H1 (cell line): ENCODE data around the gene NCAPD2. TPM values are rescaled to one million over a fixed set of nuclear protein-coding genes. Genes with fewer than 3 reads are reported as not detected.

Experiments used
- CTCF ChIA-PET: fragments of 300-600 bp; sonication (Branson Sonifier 250); formaldehyde crosslinking; loops from one replicate; lab custom pipeline; 2021; ENCODE audit not compliant: partially characterized antibody; lab: Charles Lee
- POLR2A ChIA-PET: fragments of 300-600 bp; sonication (Branson Sonifier 250); formaldehyde crosslinking; loops from one replicate; lab custom pipeline; 2021; ENCODE audit warnings: inconsistent platforms; ENCODE audit not compliant: partially characterized antibody; lab: Charles Lee
- DNase-seq, 2 experiments: peaks; one replicate each; pipeline versions ENCODE4 v3.0.0 to v3.0.0-alpha.2; 2010 to 2022; ENCODE audit warnings: low spot score in 2 of 2, low read depth in 1 of 2, mixed read lengths in 1 of 2
- FAIRE-seq: peaks from 2 replicates; lab custom pipeline; 2011; peaks lifted over from hg19 to GRCh38; lab: Jason Lieb, UNC
- H2AFZ ChIP-seq: 2 replicates; pipeline ENCODE4 v1.8.1; 2012; ENCODE audit warnings: low read length, inconsistent platforms
- H2AK5ac ChIP-seq: 2 replicates; pipeline ENCODE4 v1.6.1; 2013; ENCODE audit warnings: low read depth, low read length
- H2BK120ac ChIP-seq: replicated peaks from 2 replicates; pipeline ENCODE3; 2013; ENCODE audit warnings: low read depth, low read length, inconsistent platforms
- H2BK12ac ChIP-seq: 2 replicates; pipeline ENCODE4 v1.6.1; 2013; ENCODE audit warnings: low read depth, low read length
- H2BK15ac ChIP-seq: 2 replicates; pipeline ENCODE4 v1.6.1; 2013; ENCODE audit warnings: low read length
- H2BK20ac ChIP-seq: 2 replicates; pipeline ENCODE4 v1.6.1; 2013; ENCODE audit warnings: low read length
- H2BK5ac ChIP-seq: 2 replicates; pipeline ENCODE4 v1.6.1; 2013; ENCODE audit warnings: low read depth, low read length
- H3K14ac ChIP-seq: 2 replicates; pipeline ENCODE4 v1.6.1; 2013; ENCODE audit warnings: inconsistent platforms; ENCODE audit not compliant: insufficient read length
- H3K18ac ChIP-seq: 2 replicates; pipeline ENCODE4 v1.6.1; 2013; ENCODE audit warnings: low read length; ENCODE audit errors: extremely low read depth
- H3K23ac ChIP-seq: 2 replicates; pipeline ENCODE4 v1.6.1; 2013; ENCODE audit warnings: inconsistent platforms; ENCODE audit not compliant: insufficient read length
- H3K23me2 ChIP-seq: 2 replicates; pipeline ENCODE4 v1.6.1; 2013; ENCODE audit warnings: low read depth, low read length
- H3K27ac ChIP-seq: 2 replicates; pipeline ENCODE4 v1.6.1; 2011; ENCODE audit warnings: low read depth, low read length, inconsistent platforms
- H3K27me3 ChIP-seq, 4 experiments: replicated peaks in 1 of 4; 1 replicate in 1 of 4; 2 replicates in 3 of 4; pipeline versions ENCODE4 v1.6.1 to v1.8.1; 2011 to 2013; ENCODE audit warnings: low read length in 3 of 4, mild to moderate bottlenecking in 3 of 4, inconsistent platforms in 2 of 4, mixed read lengths in 2 of 4, moderate library complexity in 1 of 4; ENCODE audit not compliant: control insufficient read depth in 3 of 4, insufficient read depth in 3 of 4; ENCODE audit errors: extremely low read depth in 1 of 4
- H3K36me3 ChIP-seq, 4 experiments: 2 replicates each; pipeline versions ENCODE4 v1.6.1 to v1.8.1; 2011 to 2013; ENCODE audit warnings: mild to moderate bottlenecking in 4 of 4, low read length in 3 of 4, moderate library complexity in 2 of 4, control low read depth in 1 of 4, inconsistent platforms in 1 of 4; ENCODE audit not compliant: insufficient read depth in 4 of 4, control insufficient read depth in 2 of 4
- H3K4ac ChIP-seq: replicated peaks from 2 replicates; pipeline ENCODE3; 2013; ENCODE audit warnings: low read length, low read depth, mixed read lengths, inconsistent platforms; ENCODE audit not compliant: insufficient read length
- H3K4me1 ChIP-seq, 4 experiments: replicated peaks in 1 of 4; 1 replicate in 1 of 4; 2 replicates in 3 of 4; pipeline versions ENCODE4 v1.6.1 to v1.8.1; 2011 to 2013; ENCODE audit warnings: low read length in 3 of 4, inconsistent platforms in 2 of 4, mixed read lengths in 1 of 4; ENCODE audit not compliant: insufficient read depth in 4 of 4, control insufficient read depth in 3 of 4
- H3K4me2 ChIP-seq, 2 experiments: 2 replicates each; pipeline versions ENCODE4 v1.6.1 to v1.8.1; 2011 to 2013; ENCODE audit warnings: low read depth in 2 of 2, low read length in 2 of 2, control low read depth in 1 of 2, inconsistent platforms in 1 of 2, mild to moderate bottlenecking in 1 of 2; ENCODE audit not compliant: insufficient read depth in 1 of 2
- H3K4me3 ChIP-seq, 4 experiments: fragments of 200-600, 300-600 bp in 1 of 4; sonication (generic), shearing (Covaris generic), sonication (Bioruptor Twin) in 1 of 4; 2 replicates each; pipeline versions ENCODE4 v1.5.1 to v1.8.1; 2011 to 2016; ENCODE audit warnings: low read length in 4 of 4, low read depth in 3 of 4, control low read depth in 2 of 4, inconsistent platforms in 2 of 4, mild to moderate bottlenecking in 2 of 4, mixed read lengths in 1 of 4, moderate library complexity in 1 of 4; ENCODE audit not compliant: insufficient read depth in 2 of 4; ENCODE audit errors: extremely low read depth in 1 of 4
- H3K56ac ChIP-seq: replicated peaks from 2 replicates; pipeline ENCODE3; 2013; ENCODE audit warnings: low read depth, mild to moderate bottlenecking, mixed read lengths, low read length, inconsistent platforms; ENCODE audit not compliant: insufficient read length
- H3K79me1 ChIP-seq: 2 replicates; pipeline ENCODE4 v1.6.1; 2013; ENCODE audit warnings: low read depth, low read length, control low read depth
- H3K79me2 ChIP-seq, 2 experiments: 2 replicates each; pipeline versions ENCODE4 v1.6.1 to v1.8.1; 2012 to 2013; ENCODE audit warnings: low read length in 2 of 2, mild to moderate bottlenecking in 2 of 2, inconsistent platforms in 1 of 2; ENCODE audit not compliant: insufficient read depth in 2 of 2, control insufficient read depth in 1 of 2
- H3K9ac ChIP-seq, 4 experiments: replicated peaks in 1 of 4; 1 replicate in 1 of 4; 2 replicates in 3 of 4; pipeline versions ENCODE4 v1.6.1 to v1.8.1; 2011 to 2013; ENCODE audit warnings: low read depth in 3 of 4, low read length in 3 of 4, control low read depth in 2 of 4, mild to moderate bottlenecking in 2 of 4, moderate library complexity in 2 of 4, inconsistent platforms in 1 of 4; ENCODE audit errors: extremely low read depth in 1 of 4
- H3K9me3 ChIP-seq, 2 experiments: 2 replicates each; pipeline versions ENCODE4 v1.6.1 to v1.8.1; 2012 to 2013; ENCODE audit warnings: mild to moderate bottlenecking in 2 of 2, moderate library complexity in 2 of 2, control low read depth in 1 of 2, inconsistent platforms in 1 of 2, low read depth in 1 of 2, low read length in 1 of 2, mixed read lengths in 1 of 2; ENCODE audit not compliant: insufficient read depth in 2 of 2
- H4K20me1 ChIP-seq, 2 experiments: replicated peaks in 1 of 2; 2 replicates each; pipeline versions ENCODE3 to v1.8.1; 2011 to 2013; ENCODE audit warnings: inconsistent platforms in 2 of 2, low read length in 2 of 2, mild to moderate bottlenecking in 1 of 2; ENCODE audit not compliant: insufficient read depth in 2 of 2, control insufficient read depth in 1 of 2
- H4K5ac ChIP-seq: 2 replicates; pipeline ENCODE4 v1.6.1; 2013; ENCODE audit warnings: low read length, low read depth, mixed read lengths, inconsistent platforms; ENCODE audit not compliant: insufficient read length
- H4K8ac ChIP-seq: 2 replicates; pipeline ENCODE4 v1.8.0; 2013; ENCODE audit warnings: mild to moderate bottlenecking, moderate library complexity, low read length, inconsistent platforms; ENCODE audit not compliant: insufficient read depth; ENCODE audit errors: extremely low read depth
- H4K91ac ChIP-seq: replicated peaks from 2 replicates; pipeline ENCODE3; 2013; ENCODE audit warnings: low read length, mixed read lengths, inconsistent platforms; ENCODE audit not compliant: insufficient read length
- CTBP2 ChIP-seq: IDR thresholded peaks from 2 replicates; pipeline ENCODE4 v1.7.0; 2011; ENCODE audit warnings: borderline replicate concordance, mild to moderate bottlenecking, moderate library complexity, mixed read lengths, low read length; ENCODE audit not compliant: insufficient read depth, insufficient read length
- HDAC2 ChIP-seq, 2 experiments: fragments of 300-600 bp in 1 of 2; sonication (generic) in 1 of 2; IDR thresholded peaks; 2 replicates each; pipeline ENCODE4 v1.6.1; 2011 to 2012; ENCODE audit warnings: low read depth in 2 of 2, low read length in 2 of 2, mild to moderate bottlenecking in 2 of 2, moderate library complexity in 2 of 2, borderline replicate concordance in 1 of 2, inconsistent platforms in 1 of 2
- KDM1A ChIP-seq: fragments of 200-600, 300-600 bp; sonication (generic); IDR thresholded peaks from 2 replicates; pipeline ENCODE4 v1.7.1; 2016; ENCODE audit warnings: mild to moderate bottlenecking, low read length, borderline replicate concordance
- RFX5 ChIP-seq: IDR thresholded peaks from 2 replicates; pipeline ENCODE4 v1.6.1; 2011; ENCODE audit warnings: low read depth, low read length, improper control_type of control experiment, borderline replicate concordance
- RNF2 ChIP-seq: fragments of 200-900, 300-1000 bp; sonication (generic); IDR thresholded peaks from 2 replicates; pipeline ENCODE4 v1.7.1; 2016; ENCODE audit warnings: borderline replicate concordance, low read depth, mild to moderate bottlenecking, antibody characterized with exemption, low read length; ENCODE audit not compliant: poor library complexity, severe bottlenecking; ENCODE audit errors: missing control alignments
- SIX5 ChIP-seq: IDR thresholded peaks from 2 replicates; pipeline ENCODE4 v1.6.1; 2011; ENCODE audit warnings: mild to moderate bottlenecking, low read depth, low read length
- SP4 ChIP-seq: IDR thresholded peaks from 2 replicates; pipeline ENCODE4 v1.6.1; 2012; ENCODE audit warnings: low read length, inconsistent platforms
- TAF7 ChIP-seq: optimal IDR thresholded peaks from 2 replicates; pipeline ENCODE3; 2011; ENCODE audit warnings: low read depth, mild to moderate bottlenecking, inconsistent platforms, low read length, moderate library complexity, borderline replicate concordance
- USF2 ChIP-seq: IDR thresholded peaks from 2 replicates; pipeline ENCODE4 v1.6.1; 2011; ENCODE audit warnings: low read length, improper control_type of control experiment
- YY1 ChIP-seq: IDR thresholded peaks from 2 replicates; pipeline ENCODE4 v1.6.1; 2011; ENCODE audit warnings: low read depth, mild to moderate bottlenecking, low read length
- WGBS, 2 experiments: shearing (Covaris generic) in 1 of 2; methylation state at CpG; one replicate each; pipeline versions ENCODE4 v1.1.6 to v1.1.7; 2013 to 2015; ENCODE audit warnings: low lambda C conversion rate in 2 of 2, mixed read lengths in 2 of 2, inconsistent platforms in 1 of 2, low coverage in 1 of 2, missing lambda C conversion rate in 1 of 2; ENCODE audit not compliant: insufficient replicate concordance in 2 of 2, insufficient coverage in 1 of 2, insufficient read length in 1 of 2; ENCODE audit errors: extremely low coverage in 1 of 2, missing lambda C conversion rate in 1 of 2; 5-methylcytosine and 5-hydroxymethylcytosine counted together
- polyA plus RNA-seq, 7 experiments: library from polyadenylated mRNA; depleted of rRNA in 3 of 7; stranded (reverse) in 5 of 7; unstranded in 2 of 7; fragments of >200 nt in 5 of 7; fragments of 200-250 nt in 2 of 7; gene quantifications; 1 replicate in 5 of 7; 2 replicates in 1 of 7; 4 replicates in 1 of 7; pipeline versions ENCODE4 v1.2.1 to v1.2.3, GENCODE V29; 2011 to 2013; ENCODE audit warnings: missing spikeins in 2 of 7, mixed read lengths in 2 of 7
- total RNA-seq: library from RNA; stranded (reverse); fragmentation: NEBNext Ultra II Directional; extraction: Animal tissue kit (Norgen Biotek cat#: 25700); gene quantifications from 2 replicates; pipeline ENCODE4 v1.2.1, GENCODE V29; 2021

The NCAPD2 gene
- total and polyA plus RNA-seq, 2 of the 8 experiments (the other 6 are each of a cell fraction or from before 2014, with no cell fraction given), result 55.8 to 132 TPM

GRCh38 chr12:6457220-6457945 lies 36.5 kb upstream of the NCAPD2 start:
- H3K79me1 ChIP-seq, result no peaks in the 10 kb centered on the region
- H3K14ac ChIP-seq, result no peak overlapping the region
- no peak overlapping the region for H3K4me3 ChIP-seq
- FAIRE-seq (no peak), DNase-seq (no peak)
- CTCF ChIA-PET, result interaction anchor here (0.7 to 10.5 kb wide), 15 partner anchors 8 to 398 kb away, joined by 3 to 202 read pairs (median 5); partner anchors contain the start of gene VAMP1
- H2BK12ac ChIP-seq, result no peak overlapping the region
- H4K91ac ChIP-seq, result no peak overlapping the region
- WGBS, 2 experiments, result 90% methylated on average over 12 of the region's 12 CpGs; no CpG with 5 or more reads in 1 of the 2 experiments
- no peak overlapping the region for H3K27ac ChIP-seq
- H3K56ac ChIP-seq, result no peak overlapping the region
- H3K4ac ChIP-seq, result no peak overlapping the region
- no peak overlapping the region for H3K4me2 ChIP-seq
- H2BK20ac ChIP-seq, result no peak overlapping the region
- no peaks in the 10 kb centered on the region for H3K27me3 ChIP-seq
- H2BK15ac ChIP-seq, result no peak overlapping the region
- no peaks in the 10 kb centered on the region for H3K23me2 ChIP-seq
- H3K79me2 ChIP-seq, result no peaks in the 10 kb centered on the region
- no peaks in the 10 kb centered on the region for H4K20me1 ChIP-seq
- no peak overlapping the region for H2BK120ac ChIP-seq
- peaks cover 0 to 12% (median 10%) of the 10 kb centered on the region in 4 experiments; a peak in 6 of 8 replicates for H3K36me3 ChIP-seq
- H3K18ac ChIP-seq, result no peak overlapping the region
- H4K5ac ChIP-seq, result no peak overlapping the region
- H2AK5ac ChIP-seq, result no peak overlapping the region
- H3K9ac ChIP-seq, result no peak overlapping the region
- H3K23ac ChIP-seq, result no peak overlapping the region
- no peak overlapping the region for H2AFZ ChIP-seq
- POLR2A ChIA-PET, result interaction anchor here (0.6 to 8.8 kb wide), 11 partner anchors 9 to 313 kb away, joined by 3 to 78 read pairs (median 4); partner anchors contain the start of genes SCNN1A and VAMP1
- peaks cover 4 to 9% (median 7%) of the 10 kb centered on the region in 4 experiments for H3K4me1 ChIP-seq
- no peaks in the 10 kb centered on the region for H3K9me3 ChIP-seq
- H2BK5ac ChIP-seq, result no peak overlapping the region
- no peak overlapping the region for H4K8ac ChIP-seq
- TF ChIP-seq RNF2, result no peak
- TF ChIP-seq CTBP2, result no peak
- no peak for TF ChIP-seq KDM1A
- TF ChIP-seq RFX5, result no peak
- no peak for TF ChIP-seq TAF7
- TF ChIP-seq USF2, result no peak
- no peak for TF ChIP-seq SIX5
- TF ChIP-seq YY1, result no peak
- TF ChIP-seq HDAC2 (IDR thresholded peaks at IDR 0.05; ENCODE audit: borderline replicate concordance in 1 of 2, low read depth in 2 of 2, low read length in 2 of 2), result no peak
- no peak for TF ChIP-seq SP4
